SK-N-SH (cell line): ENCODE results near the gene TTC7B.

Experiments
- EP300 ChIP-seq, 2 experiments: IDR thresholded peaks; 2 replicates each; pipeline versions ENCODE4 v1.4.0 to v1.6.1; 2012; ENCODE audit warnings: borderline replicate concordance in 1 of 2, low read depth in 1 of 2, low read length in 1 of 2
- EZH2phosphoT487 ChIP-seq: fragments of 200-600 bp; sonication (generic); IDR thresholded peaks from 2 replicates; pipeline ENCODE4 v1.6.1; 2017; ENCODE audit warnings: low read depth, mixed run types, mild to moderate bottlenecking, antibody characterized with exemption, moderate library complexity, borderline replicate concordance
- FOXM1 ChIP-seq: IDR thresholded peaks from 2 replicates; pipeline ENCODE4 v1.4.0; 2012; ENCODE audit warnings: low read depth, mild to moderate bottlenecking
- MAX ChIP-seq: IDR thresholded peaks from 2 replicates; pipeline ENCODE4 v1.4.0; 2012; ENCODE audit warnings: low read depth
- NFIC ChIP-seq: IDR thresholded peaks from 2 replicates; pipeline ENCODE4 v1.4.0; 2012; ENCODE audit warnings: borderline replicate concordance
- REST ChIP-seq: IDR thresholded peaks from 2 replicates; pipeline ENCODE4 v1.6.1; 2012; ENCODE audit warnings: mild to moderate bottlenecking, low read depth, low read length, moderate library complexity
- SIN3A ChIP-seq: IDR thresholded peaks from 2 replicates; pipeline ENCODE4 v1.6.1; 2012; ENCODE audit warnings: low read depth, mild to moderate bottlenecking, low read length, moderate library complexity, borderline replicate concordance
- TEAD4 ChIP-seq: IDR thresholded peaks from 2 replicates; pipeline ENCODE4 v1.4.0; 2012; ENCODE audit warnings: mild to moderate bottlenecking, borderline replicate concordance; ENCODE audit not compliant: insufficient read depth
- YY1 ChIP-seq: IDR thresholded peaks from 2 replicates; pipeline ENCODE4 v1.4.0; 2012; ENCODE audit warnings: low read depth, mild to moderate bottlenecking
- TF ChIP-seq, protein P1 (sequence below): fragments of 200-600 bp; sonication (generic); IDR thresholded peaks from 2 replicates; pipeline ENCODE4 v1.6.1; 2017; ENCODE audit warnings: antibody characterized with exemption, mild to moderate bottlenecking, moderate library complexity
- TF ChIP-seq, protein P2 (sequence below): IDR thresholded peaks from 2 replicates; pipeline ENCODE4 v1.4.0; 2012; ENCODE audit warnings: low read depth, borderline replicate concordance

GRCh38 chr14:90810806-90811205 is 5.4 kb downstream of the TTC7B start:
- TF ChIP-seq, protein P1, sequence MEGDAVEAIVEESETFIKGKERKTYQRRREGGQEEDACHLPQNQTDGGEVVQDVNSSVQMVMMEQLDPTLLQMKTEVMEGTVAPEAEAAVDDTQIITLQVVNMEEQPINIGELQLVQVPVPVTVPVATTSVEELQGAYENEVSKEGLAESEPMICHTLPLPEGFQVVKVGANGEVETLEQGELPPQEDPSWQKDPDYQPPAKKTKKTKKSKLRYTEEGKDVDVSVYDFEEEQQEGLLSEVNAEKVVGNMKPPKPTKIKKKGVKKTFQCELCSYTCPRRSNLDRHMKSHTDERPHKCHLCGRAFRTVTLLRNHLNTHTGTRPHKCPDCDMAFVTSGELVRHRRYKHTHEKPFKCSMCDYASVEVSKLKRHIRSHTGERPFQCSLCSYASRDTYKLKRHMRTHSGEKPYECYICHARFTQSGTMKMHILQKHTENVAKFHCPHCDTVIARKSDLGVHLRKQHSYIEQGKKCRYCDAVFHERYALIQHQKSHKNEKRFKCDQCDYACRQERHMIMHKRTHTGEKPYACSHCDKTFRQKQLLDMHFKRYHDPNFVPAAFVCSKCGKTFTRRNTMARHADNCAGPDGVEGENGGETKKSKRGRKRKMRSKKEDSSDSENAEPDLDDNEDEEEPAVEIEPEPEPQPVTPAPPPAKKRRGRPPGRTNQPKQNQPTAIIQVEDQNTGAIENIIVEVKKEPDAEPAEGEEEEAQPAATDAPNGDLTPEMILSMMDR = no peak
- TF ChIP-seq, protein P2, sequence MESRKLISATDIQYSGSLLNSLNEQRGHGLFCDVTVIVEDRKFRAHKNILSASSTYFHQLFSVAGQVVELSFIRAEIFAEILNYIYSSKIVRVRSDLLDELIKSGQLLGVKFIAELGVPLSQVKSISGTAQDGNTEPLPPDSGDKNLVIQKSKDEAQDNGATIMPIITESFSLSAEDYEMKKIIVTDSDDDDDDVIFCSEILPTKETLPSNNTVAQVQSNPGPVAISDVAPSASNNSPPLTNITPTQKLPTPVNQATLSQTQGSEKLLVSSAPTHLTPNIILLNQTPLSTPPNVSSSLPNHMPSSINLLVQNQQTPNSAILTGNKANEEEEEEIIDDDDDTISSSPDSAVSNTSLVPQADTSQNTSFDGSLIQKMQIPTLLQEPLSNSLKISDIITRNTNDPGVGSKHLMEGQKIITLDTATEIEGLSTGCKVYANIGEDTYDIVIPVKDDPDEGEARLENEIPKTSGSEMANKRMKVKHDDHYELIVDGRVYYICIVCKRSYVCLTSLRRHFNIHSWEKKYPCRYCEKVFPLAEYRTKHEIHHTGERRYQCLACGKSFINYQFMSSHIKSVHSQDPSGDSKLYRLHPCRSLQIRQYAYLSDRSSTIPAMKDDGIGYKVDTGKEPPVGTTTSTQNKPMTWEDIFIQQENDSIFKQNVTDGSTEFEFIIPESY = no peak
- no peak for TF ChIP-seq NFIC
- TF ChIP-seq YY1 = no peak
- no peak for TF ChIP-seq EP300 (IDR thresholded peaks at IDR 0.05; ENCODE audit: borderline replicate concordance in 1 of 2, low read depth in 1 of 2, low read length in 1 of 2)
- no peak for TF ChIP-seq TEAD4
- no peak for TF ChIP-seq REST
- no peak for TF ChIP-seq EZH2phosphoT487
- TF ChIP-seq SIN3A = no peak
- no peak for TF ChIP-seq FOXM1
- TF ChIP-seq MAX = no peak
